Fibroblast of lung (primary cell): ENCODE results near the gene KREMEN2.

Experiments
- CTCF ChIP-seq, 2 donors: IDR thresholded peaks in 1 of 2; conservative IDR thresholded peaks in 1 of 2; 1 replicate in 1 of 2; 2 replicates in 1 of 2; pipeline ENCODE4 v1.5.1; 2011 to 2012; ENCODE audit warnings: low read length in 2 of 2, control low read depth in 1 of 2, inconsistent platforms in 1 of 2, low read depth in 1 of 2, mild to moderate bottlenecking in 1 of 2
- EZH2 ChIP-seq: IDR thresholded peaks from 2 replicates; pipeline ENCODE4 v1.5.1; 2012; ENCODE audit warnings: low read length, control low read depth, mild to moderate bottlenecking; ENCODE audit errors: missing control alignments

- TF ChIP-seq CTCF (conservative IDR thresholded peaks at IDR 0.05 in 1 of 2, IDR thresholded peaks at IDR 0.05 in 1 of 2; ENCODE audit: low read depth in 1 of 2, low read length in 2 of 2), result no peak
- no peak for TF ChIP-seq EZH2
Measured at GRCh38 chr16:2930236-2930635, 33.8 kb upstream of the KREMEN2 start.
